HG02678 (cell line): Measurements from ENCODE around the gene TCN1.
"Not testable (repeated sequence)": the region's sequence is repeated elsewhere in the genome, so short reads cannot be mapped to it uniquely, and the experiment has no call there.

ENCODE experiments used
- ATAC-seq: cut with Tn5 transposase; IDR thresholded peaks from one replicate; pipeline ENCODE4 v1.9.1; 2021; ENCODE audit warnings: mild to moderate bottlenecking, moderate library complexity; ENCODE audit not compliant: unreplicated experiment

TCN1 gene

DNA sequence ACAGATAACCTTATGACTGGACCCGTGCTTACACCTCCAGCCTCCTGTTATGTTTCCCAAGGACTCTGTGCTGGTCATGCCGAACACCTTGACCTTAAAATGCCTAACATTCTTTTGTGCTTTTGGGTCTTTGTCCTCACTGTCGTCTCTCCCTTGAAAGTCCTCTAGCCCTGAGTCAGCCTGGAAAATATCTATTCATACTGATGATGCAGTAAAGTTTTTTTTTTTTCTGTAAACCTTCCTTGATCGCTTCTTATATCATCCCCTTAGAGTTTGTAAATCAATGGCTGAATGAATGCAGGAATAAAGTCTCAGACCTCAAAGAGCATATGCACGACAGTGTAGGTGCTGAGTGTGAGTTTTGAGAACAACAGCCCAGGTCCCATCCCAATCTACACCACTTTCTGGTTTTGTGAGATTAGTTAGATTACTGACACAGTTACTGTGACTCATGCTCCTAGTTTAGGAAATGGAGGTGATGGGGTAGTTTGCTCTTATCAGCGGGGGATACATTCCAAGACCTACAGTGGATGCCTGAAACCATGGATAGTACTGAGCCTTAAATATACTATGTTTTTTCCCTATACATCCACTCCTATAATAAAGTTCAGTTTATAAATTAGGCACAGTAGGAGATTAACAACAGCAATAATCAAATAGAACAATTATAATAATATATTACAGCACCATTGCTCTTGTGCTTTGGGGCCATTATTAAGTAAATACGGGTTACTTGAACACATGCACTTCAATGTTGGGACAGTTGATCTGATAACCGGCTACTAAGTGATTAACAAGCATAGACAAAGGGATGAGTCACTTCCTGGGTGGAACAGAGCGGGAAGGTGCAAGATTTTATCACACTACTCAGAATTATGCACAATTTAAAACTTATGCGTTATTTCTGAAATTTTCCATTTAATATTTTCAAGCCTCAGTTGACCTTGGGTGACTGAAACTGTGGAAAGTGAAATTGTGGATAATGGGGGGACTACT lies 8.6 kb downstream of the TCN1 start:
- no peak for ATAC-seq

DNA sequence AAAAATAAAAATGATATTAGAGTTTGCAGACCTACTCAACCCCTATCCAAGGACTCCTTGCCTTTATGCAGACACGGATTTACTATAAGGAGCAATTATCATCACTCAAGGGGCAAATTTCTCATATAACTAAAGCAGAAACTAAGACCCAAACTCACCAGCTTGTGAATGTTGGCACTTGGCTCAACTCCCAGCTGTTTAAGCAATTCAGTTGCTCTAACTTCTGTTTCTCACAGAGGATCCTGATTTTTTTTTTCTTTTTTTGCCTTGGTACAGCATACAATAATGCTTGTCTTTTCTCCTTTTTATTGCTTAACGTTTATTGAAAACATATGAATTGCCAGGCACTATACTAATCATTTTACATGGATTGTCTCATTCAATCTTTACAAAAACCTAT lies 11.4 kb downstream of the TCN1 start:
- ATAC-seq: no peak

DNA sequence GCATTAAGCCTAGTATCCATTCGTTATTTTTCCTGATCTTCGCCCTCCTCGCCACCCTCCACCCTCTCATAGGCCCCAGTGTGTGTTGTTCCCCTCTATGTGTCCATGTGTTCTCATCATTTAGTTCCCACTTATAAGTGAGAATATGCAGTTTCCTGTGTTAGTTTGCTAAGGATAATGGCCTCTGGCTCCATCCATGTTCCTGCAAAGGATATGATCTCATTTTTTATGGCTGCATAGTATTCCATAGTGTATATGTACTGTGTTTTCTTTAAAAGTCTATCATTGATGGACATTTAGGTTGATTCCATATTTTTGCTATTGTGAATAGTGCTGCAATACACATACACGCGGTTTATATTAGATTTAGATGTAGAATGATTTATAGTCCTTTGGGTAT lies 14.9 kb downstream of the TCN1 start:
- ATAC-seq: not testable (repeated sequence)

DNA sequence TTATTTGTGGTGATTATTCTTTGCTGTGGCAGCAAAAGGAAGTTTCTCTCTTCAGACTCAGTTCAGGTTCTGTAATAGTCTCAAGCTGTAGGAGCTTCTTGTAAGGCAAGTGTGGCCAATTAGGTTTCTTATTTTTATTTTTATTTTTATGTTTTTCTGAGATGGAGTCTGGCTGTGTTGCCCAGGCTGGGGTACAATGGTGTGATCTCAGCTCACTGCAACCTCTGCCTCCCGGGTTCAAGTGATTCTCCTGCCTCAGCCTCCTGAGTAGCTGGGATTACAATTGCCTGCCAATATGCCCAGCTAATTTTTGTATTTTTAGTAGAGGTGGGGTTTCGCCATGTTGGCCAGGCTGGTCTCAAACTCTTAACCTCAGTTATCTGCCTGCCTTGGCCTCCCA lies 16.7 kb downstream of the TCN1 start:
- ATAC-seq: not testable (repeated sequence)

DNA sequence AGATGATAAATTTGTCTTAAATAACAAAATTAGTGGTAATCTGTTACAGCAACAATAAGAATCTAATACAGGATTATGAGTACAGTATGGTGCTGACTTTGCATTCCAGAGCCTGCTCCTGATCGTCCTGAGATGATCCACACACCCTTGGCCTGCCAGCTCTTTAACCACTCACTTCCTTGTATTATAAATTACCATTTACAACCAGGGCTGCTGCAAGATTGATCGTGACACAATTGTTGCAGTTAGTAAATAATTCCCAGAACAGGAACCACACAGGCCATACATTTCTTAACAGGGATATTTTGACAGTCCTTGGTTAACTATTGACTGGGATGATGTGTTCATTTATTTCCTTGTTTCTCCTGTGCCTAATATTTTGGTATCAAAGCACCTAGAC lies 17.2 kb downstream of the TCN1 start:
- ATAC-seq: no peak

DNA sequence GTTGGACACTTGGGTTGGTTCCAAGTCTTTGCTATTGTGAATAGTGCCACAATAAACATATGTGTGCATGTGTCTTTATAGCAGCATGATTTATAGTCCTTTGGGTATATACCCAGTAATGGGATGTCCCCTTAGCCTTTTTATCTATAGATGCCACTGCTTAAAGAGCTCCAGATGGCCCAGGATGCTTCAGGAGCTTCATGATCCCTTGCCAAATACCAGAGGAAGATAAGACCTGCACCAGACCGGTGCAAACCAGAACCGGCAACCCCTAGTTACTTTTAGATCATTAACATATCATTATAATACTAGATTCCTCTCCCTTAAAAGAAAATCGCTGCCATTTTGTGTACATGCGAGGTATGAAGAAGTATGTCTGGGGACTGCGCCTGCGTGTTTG lies 17.8 kb downstream of the TCN1 start:
- ATAC-seq: not testable (repeated sequence)

DNA sequence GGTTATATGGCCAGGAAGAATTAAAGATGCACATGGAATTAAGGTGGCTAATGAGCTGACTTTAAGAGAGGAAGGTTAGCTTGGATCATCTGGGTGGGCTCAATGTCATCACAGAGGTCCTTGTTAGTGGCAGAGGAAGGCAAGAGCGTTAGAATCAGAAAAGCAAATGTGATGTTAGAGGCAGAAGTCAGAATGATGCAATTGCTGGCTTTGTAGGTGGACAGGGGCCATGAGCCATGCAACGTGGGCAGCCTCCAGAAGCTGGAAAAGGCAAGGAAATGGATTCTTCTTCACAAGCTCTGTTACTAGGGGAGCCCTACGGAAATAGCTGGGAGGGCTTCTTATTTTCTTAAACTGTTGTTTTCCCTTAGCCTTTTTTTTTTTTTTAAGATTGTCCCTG lies 18.7 kb downstream of the TCN1 start:
- ATAC-seq: no peak

DNA sequence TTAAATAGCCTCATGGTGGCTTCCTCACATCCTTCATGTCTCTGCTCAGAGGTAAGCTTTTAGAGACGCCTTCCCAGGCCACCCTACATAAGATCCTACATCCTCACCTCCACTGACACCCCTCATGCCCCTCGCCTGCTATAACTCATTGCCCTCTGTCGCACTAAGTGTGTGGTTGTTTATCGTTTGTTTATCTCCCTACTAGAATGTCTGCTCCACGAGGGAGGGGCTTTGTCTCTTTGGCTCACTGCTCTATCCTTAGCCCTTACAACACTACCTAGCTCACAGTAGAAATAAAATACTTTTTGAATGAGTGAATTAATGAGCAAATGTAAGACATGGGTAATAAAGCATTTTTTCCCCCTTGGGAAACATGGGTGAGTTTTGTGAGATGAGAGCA lies 19.7 kb downstream of the TCN1 start:
- ATAC-seq: no peak

DNA sequence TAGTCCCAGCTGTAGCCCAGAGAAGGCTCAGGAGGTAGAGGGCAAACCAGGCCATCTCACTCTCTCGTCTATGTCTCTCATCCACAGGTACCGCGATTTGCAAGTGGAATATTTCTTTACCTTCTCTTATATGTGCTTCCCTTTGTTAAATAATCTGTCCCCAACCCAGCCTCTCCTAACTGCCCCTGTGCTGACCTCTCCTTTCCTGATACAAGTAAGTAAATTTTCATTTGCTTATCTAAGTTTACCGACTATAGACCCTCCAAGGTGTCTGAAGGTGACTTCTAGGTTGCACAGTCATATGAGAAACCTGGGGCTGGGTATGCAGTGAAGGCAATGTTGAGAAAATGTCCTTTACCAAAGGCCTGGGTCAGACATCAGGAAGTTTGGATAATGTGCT lies 20.9 kb downstream of the TCN1 start, which contains the start of gene CBLIF:
CBLIF (minus strand) TSS at position 101 of the 400 bp plus-strand sequence; CDS start at position 55, 46 bp downstream.
- ATAC-seq: no peak

DNA sequence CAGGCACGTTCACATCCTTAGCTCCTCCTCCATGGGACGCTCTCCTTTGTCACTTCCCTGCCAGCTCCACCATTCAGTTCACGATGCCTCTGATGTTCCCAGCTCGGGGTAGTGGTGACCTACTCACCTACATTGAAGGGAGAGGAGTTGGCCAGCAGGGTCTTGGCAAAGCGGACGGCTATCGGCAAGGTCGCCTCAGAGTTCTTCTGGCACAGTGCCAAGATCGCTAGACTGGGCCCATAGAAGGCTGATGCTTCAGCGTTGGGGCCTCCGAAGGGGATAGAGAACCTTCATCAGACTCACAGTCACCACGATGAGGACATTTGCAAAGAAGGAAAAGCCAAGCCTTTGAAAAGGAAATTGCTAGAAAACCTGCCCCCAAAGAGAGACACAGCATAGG lies 24.0 kb downstream of the TCN1 start:
- no peak for ATAC-seq

DNA sequence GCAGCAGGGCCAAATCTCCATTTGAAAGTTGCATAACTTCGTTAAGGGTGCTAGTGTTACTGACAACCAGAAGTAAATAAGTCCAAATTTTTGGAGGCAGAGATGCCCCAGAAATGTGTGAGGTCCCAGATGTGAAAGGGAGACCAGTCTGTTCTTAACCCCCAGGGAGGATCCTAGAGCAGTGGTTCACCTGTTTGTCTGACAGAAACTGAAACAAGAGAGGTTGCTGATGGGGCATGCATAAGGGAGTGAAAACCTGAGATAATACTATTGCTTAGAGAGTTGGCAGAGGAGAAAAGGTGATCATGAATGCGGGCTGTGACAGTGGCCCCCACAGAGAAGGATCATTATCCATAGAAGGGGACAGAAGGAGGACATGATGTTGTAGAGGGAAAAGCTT lies 24.8 kb downstream of the TCN1 start:
- no peak for ATAC-seq

DNA sequence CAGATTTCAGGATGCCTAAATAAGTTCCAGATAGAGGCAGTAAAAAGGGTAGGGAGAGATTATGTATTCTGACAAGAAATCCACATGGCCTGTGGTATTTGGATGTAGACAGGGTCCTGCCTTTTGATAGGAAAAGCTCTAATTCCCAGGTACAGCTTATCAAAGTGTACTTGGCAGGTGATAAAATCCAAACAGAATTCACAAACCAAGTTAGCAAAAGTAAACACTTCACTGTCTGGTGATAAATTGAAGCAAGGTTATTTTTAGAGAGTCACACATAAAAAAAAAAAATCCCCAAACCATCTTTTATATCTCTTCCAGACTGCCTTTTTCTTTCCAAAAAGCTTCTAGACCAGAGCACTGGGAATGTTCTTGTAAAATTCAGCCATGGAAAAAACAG lies 26.7 kb downstream of the TCN1 start:
- ATAC-seq: no peak

DNA sequence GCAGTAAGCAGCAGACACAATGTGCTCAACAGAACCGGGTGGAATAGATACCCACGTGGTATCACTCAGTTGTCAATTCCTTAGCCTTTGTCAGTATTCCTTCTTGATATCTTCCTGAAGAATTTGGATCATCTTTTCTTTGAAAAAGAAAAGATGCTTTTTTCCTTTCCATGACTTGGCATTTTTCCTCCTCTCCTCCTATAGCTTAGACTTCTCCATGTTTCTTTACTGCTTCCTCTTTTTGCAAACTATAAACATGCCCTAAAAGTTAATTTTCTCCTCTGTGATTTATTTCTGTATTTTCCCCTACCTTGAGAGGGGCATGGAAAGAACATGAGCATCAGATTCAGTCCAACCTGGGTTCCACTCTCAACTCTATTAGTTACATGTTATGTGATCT lies 32.7 kb downstream of the TCN1 start:
- no peak for ATAC-seq

DNA sequence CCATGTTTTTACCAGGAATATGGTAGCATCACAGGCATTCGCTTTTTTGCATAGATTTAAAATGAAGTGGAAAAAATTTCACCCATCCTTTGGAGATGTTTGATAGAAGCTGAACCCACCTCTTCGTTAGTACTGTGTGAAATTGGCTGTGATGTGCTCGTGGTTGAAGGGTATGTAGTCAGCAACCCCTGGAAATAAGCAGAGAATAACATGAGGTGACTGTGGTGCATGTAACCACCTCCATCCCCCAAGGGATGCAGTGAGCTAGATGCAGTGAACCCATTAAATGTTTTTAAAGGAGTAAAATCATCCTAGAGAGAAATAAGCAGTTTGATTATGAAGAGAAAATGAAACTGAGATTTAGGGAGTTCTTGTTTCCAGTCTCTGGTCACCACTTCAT lies 36.9 kb downstream of the TCN1 start:
- ATAC-seq: no peak

DNA sequence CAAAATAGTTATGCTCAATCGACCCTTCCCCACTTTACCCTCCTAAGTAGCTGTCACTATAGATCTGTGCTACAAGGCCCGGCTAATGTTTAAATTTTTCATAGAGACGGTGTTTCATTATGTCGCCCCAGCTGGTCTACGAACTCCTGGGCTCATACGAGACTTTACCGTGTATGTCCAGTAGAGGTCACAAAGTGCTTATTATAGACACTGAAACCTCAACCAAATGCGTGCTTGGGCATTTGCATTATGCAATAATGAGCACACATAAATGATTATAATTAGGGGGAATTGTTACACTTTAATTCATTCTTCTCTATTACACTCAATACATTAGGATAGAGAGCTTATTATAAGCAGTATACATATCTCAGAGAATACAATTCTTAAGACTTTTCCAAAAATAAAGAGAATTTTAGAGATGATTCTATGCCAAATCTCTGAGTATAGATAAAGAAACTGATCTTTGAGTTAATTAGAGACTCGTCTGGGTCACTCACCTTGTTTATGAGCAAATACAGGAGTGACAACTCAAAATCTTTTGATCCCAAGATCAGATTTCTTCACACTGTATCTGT lies 43.2 kb downstream of the TCN1 start:
- ATAC-seq: peak; percentile 91

DNA sequence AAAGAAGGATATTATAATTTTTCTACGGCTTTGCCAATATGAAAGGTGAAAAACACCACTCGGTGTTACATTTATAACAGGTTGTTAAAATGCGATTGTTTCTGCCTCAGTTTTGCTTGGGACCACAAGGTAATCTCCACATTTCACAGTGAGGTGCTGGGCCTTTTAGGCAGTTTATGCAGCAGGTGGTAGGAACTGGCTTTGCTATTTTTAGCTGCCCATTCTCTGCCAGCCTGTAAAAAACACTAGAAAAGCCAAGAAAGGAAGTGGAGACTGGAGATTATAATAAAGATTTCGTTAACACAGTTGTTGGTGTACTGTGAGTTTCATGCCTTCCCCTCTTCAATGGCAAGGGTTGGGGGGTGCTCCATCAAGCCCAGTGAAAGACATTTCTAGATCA lies 47.7 kb downstream of the TCN1 start:
- peak; percentile 46 for ATAC-seq

DNA sequence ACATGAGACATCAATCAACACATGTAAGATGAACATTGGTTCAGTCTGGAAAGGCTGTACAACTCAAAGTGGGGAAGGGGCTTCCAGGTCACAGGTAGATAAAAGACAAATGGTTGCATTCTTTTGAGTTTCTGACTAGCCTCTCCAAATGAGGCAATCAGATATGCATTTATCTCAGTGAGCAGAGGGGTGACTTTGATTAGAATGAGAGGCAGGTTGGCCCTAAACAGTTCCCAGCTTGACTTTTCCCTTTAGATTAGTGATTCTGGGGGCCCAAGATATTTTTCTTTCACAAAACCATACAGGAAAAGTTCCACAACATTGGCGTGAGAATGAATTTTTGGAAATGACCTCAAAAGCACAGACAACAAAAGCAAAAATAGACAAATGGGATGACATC lies 49.9 kb downstream of the TCN1 start:
- not testable (repeated sequence) for ATAC-seq

DNA sequence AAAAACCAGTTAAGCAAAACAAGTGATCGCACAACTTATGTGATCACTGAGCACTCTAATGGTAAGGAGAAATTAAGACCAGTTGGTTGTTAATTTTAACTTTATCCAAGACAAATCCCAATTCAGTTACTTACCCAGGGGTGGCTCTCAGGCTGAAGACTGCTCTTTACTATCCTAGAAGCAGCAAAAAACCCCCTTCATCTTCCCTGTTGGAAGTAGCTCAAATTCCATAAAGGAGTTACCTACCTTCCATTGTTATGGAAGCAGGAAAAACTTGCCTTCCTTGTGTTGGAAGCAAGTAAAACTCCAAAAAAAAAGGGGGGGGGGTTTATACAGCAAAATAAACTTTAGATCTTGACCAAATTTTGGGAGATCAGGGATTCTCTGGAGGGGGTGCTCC lies 50.5 kb downstream of the TCN1 start:
- no peak for ATAC-seq

DNA sequence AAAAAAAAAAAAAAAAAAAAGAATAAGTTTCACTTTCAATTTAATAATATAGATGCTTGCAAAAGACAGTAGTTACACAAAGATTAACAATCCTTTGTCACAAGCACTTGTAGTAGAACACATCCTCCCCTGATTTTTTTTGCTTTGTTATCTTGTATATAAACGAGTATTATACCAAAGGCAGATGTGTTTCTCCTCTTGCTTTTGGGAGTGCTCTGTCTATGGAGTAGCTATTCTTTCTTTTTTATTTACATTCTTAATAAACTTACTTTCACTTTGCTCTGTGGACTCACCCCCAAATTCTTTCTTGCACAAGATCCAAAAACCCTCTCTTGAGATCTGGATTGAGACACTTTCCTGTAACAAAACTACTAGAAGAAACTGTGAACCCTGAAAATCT lies 52.3 kb downstream of the TCN1 start:
- ATAC-seq: no peak

DNA sequence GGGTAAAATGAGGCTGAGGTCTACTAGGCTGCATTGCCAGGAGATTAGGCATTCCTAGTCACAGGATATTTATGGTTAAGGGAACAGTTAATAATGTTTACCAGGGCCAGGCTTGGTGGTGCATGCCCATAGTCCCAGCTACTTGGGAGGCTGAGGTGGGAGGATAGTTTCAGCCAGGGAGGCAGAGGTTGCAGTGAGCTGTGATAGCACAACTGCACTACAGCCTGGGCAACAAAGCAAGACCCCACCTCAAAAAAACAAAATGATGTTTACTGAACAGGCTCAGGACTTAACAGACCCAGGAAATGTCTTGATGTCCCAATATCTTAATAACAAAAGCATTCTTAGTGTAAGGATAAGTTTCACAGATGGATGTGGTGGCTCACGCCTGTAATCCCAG lies 52.9 kb downstream of the TCN1 start:
- ATAC-seq: no peak

DNA sequence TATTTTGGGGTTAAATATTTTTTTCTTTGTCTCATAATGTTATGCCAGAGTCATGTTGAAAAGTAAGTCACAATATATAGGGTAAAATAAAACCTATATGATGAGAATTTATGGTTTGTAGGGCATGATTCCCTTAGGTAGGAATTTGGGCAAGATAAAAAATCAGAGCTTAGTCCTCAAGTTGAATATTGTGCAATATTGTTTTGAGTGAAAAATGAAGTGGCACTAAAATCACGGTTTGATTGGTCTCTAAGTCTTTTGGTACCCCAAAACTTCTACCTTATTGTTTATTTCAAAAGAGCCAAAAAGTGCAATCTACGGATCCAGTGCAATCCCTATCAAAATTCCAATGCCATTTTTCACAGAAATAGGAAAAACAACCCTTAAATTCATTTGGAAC lies 54.1 kb downstream of the TCN1 start:
- ATAC-seq: no peak

DNA sequence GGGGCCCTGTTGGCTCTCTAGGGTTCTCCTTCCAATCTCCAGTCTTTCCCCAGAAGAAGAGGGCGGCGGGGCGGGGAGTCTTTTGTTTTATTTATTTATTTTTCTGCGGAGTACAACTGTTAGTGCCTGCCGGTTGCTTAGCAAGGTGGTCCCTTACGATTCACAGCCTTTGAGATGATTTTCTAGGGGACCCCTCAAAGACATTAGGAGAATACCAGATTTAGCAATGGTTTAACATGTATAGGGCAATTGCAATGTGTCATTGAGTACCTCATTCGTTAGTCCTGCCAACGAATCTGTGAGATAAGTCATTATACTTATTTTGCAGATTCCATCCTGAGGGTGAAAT lies 55.4 kb downstream of the TCN1 start:
- ATAC-seq: no peak
